ENCODE results near the gene CARD16. TPM values are rescaled to one million over a fixed set of nuclear protein-coding genes. Genes with fewer than 3 reads are reported as not detected.
"Not testable (repeated sequence)": the region's sequence is repeated elsewhere in the genome, so short reads cannot be mapped to it uniquely, and the experiment has no call there.

The CARD16 gene
- total and polyA plus RNA-seq, 11 donors = 3.9 to 43.6 (median 9.0) TPM

GRCh38 chr11:105040703-105041102 lies 4.4 kb downstream of the CARD16 start:
- intact Hi-C loops (cut with DNase I) = no loop called here
- WGBS, 4 donors = 90 to 97% (median 93%) methylated on average over 2 of the region's 2 CpGs

DNA sequence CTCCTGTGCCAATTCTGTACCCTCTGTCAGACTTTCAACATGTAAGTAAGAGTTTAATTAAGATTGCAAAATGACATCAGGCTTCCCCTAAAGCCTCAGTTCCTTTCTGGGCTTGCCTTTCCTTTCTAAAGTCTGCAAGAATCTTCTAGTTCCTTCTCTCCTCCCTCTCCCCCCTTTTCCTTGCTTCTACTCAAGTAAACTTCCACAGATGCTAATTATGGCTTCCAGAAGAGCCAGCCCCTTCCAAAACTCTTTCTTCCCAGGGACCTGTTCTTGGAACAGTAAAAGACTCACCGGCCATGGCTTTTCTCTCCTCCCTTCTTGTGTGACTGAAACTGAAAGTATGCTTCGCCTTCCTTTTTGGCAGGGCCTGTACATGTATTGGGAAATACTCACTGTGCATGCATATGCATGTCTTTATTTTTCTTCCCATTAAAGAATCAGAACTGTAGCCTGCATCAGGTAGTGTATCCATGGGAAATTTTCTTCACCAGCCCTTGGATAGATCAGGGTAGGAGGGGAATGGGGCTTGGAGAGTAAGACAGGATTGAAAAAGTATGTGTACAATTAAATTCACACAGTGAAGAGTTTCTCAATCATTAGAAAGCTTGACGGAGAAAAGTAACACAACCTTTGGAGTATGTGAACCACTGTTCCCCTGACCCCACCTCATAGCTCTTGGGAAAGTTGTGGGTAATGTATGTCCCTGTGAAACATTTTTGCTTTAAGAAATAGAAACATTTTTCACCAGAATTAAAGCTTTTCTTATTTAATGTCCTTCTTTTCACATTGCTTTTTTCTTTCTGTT lies 10.1 kb downstream of the CARD16 start, which contains the start of gene CASP1:
Gene CASP1, minus strand, starts transcription at position 332 of the 808 bp plus-strand sequence. Its CDS starts 31 bp downstream, at position 301.
- H3K36me3 ChIP-seq = peaks cover 0 to 20% (median 12%) of the 10 kb centered on the region in 9 donors
- H3K4me3 ChIP-seq = peak within 1 kb of the TSS; percentile 12 to 66 (median 52)
- peak in 1 of 2 donors; percentile 31 for TF ChIP-seq POLR2A (IDR thresholded peaks at IDR 0.05)
- TF ChIP-seq CTCF (IDR thresholded peaks at IDR 0.05) = no peak
- peak in 3 of 5 donors; percentile 36 to 54 (median 42) for DNase-seq
- peak within 1 kb of the TSS; percentile 52 to 96 (median 68) for H3K27ac ChIP-seq
- no peaks in the 10 kb centered on the region for H3K9me3 ChIP-seq
- H3K27me3 ChIP-seq = no peaks in the 10 kb centered on the region
- 42 to 49% (median 46%) methylated on average over 3 of the region's 3 CpGs for WGBS, 4 donors
- intact Hi-C loops (cut with DNase I) = loop anchor here in 2 of 10 donors (10.0 kb wide), 1 partner anchor 70 kb away; the partner anchor contains the start of gene CASP4 (in 2 of the 2)
- peak; percentile 64 to 90 (median 88) for ATAC-seq
- peaks cover 0 to 63% (median 3%) of the 10 kb centered on the region in 12 donors for H3K4me1 ChIP-seq

More at GRCh38 chr11:105040703-105041102, 4.4 kb downstream of the CARD16 start:
- Histone ChIP-seq H3K4me1 (peaks cover 0 to 46% (median 5%) of the 10 kb centered on the region in 12 donors), H3K9me3 (no peaks in the 10 kb centered on the region), H3K36me3 (peaks cover 0 to 19% (median 5%) of the 10 kb centered on the region in 9 donors), H3K4me3 (no peak overlapping the region), H3K27ac (no peak overlapping the region), H3K27me3 (no peaks in the 10 kb centered on the region)
- no peak for TF ChIP-seq POLR2A (IDR thresholded peaks at IDR 0.05)
- TF ChIP-seq CTCF (IDR thresholded peaks at IDR 0.05) = no peak
- no peak for ATAC-seq
- DNase-seq = no peak

DNA sequence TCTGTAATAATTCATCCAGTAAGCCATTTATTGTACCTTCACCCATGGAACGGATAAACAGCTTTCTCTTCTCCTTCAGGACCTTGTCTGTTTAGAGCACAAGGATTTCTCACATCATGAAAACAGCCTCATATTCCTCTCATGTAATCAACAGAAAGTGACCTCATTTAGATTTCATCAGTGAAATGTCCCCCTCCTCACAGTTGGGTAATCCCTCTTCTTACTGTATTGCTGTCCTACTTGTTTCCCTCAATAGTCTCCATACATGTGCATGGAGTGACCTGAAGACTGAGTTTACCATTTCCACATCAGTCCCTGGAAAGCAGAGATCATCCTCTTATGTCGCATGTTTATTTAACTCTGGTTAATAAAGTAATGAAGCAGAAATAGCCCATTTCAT lies 10.7 kb downstream of the CARD16 start:
- Histone ChIP-seq H3K4me3 (peak overlapping the region; percentile 12 to 66 (median 52)), H3K27ac (peak overlapping the region; percentile 52 to 96 (median 68)), H3K36me3 (peaks cover 0 to 25% (median 18%) of the 10 kb centered on the region in 9 donors), H3K4me1 (peaks cover 0 to 65% (median 3%) of the 10 kb centered on the region in 12 donors)
- ATAC-seq = peak in 2 of 4 donors; percentile 9 to 56
- 45 to 59% (median 55%) methylated on average over 2 of the region's 2 CpGs for WGBS, 4 donors
- H3K27me3 ChIP-seq, DNase-seq, H3K9me3 ChIP-seq: not testable (repeated sequence)
- intact Hi-C loops (cut with DNase I) = loop anchor here in 2 of 10 donors (10.0 kb wide), 1 partner anchor 70 kb away; the partner anchor contains the start of gene CASP4 (in 2 of the 2)

- H3K9me3 ChIP-seq = no peaks in the 10 kb centered on the region
- DNase-seq (no peak), ATAC-seq (peak in 1 of 4 donors; percentile 39)
- WGBS, 4 donors = 78 to 96% (median 90%) methylated on average over 1 of the region's 1 CpG
- peak overlapping the region in 9 of 12 donors; percentile 37 to 66 (median 55) for H3K4me3 ChIP-seq
- peaks cover 0 to 71% (median 3%) of the 10 kb centered on the region in 12 donors for H3K4me1 ChIP-seq
- intact Hi-C loops (cut with DNase I) = loop anchor here in 2 of 10 donors (10.0 kb wide), 1 partner anchor 69 kb away; the partner anchor contains the start of gene CASP4 (in 2 of the 2)
- TF ChIP-seq POLR2A (IDR thresholded peaks at IDR 0.05) (no peak), CTCF (IDR thresholded peaks at IDR 0.05) (no peak)
- H3K36me3 ChIP-seq = peaks cover 0 to 30% (median 24%) of the 10 kb centered on the region in 9 donors
- no peaks in the 10 kb centered on the region for H3K27me3 ChIP-seq
- peak overlapping the region in 6 of 12 donors; percentile 70 to 96 (median 76) for H3K27ac ChIP-seq
Measured at GRCh38 chr11:105033781-105034180, 11.4 kb downstream of the CARD16 start.
